ENCODE data around the gene TBC1D23.

DNA sequence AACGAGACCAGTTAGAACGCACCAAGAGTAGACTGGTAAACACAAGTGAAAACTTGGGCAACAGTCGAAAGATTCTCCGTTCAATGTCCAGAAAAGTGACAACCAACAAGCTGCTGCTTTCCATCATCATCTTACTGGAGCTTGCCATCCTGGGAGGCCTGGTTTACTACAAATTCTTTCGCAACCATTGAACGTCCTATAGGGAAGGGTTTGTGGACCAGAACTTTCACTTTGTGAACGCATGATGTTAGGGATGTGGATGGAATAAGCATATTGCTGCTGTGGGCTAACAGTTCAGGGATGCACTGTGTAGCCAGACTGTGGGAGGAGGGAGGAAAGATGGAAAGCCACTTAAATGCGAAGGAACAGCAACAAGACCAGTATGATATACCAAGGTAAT is 34.9 kb upstream of the TBC1D23 start:
- TF ChIP-seq, protein P1, sequence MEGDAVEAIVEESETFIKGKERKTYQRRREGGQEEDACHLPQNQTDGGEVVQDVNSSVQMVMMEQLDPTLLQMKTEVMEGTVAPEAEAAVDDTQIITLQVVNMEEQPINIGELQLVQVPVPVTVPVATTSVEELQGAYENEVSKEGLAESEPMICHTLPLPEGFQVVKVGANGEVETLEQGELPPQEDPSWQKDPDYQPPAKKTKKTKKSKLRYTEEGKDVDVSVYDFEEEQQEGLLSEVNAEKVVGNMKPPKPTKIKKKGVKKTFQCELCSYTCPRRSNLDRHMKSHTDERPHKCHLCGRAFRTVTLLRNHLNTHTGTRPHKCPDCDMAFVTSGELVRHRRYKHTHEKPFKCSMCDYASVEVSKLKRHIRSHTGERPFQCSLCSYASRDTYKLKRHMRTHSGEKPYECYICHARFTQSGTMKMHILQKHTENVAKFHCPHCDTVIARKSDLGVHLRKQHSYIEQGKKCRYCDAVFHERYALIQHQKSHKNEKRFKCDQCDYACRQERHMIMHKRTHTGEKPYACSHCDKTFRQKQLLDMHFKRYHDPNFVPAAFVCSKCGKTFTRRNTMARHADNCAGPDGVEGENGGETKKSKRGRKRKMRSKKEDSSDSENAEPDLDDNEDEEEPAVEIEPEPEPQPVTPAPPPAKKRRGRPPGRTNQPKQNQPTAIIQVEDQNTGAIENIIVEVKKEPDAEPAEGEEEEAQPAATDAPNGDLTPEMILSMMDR (IDR thresholded peaks at IDR 0.05; ENCODE audit: insufficient read depth, low read depth, low read length) = no peak
- TF ChIP-seq EZH2 (IDR thresholded peaks at IDR 0.05; ENCODE audit: insufficient read depth, low read length) = no peak

All from astrocyte (in vitro differentiated cells and primary cell).